GM18502 (cell line): ENCODE data around the gene NOD1.
"Not testable (repeated sequence)": the region's sequence is repeated elsewhere in the genome, so short reads cannot be mapped to it uniquely, and the experiment has no call there.

Experiments used
- ATAC-seq: cut with Tn5 transposase; IDR thresholded peaks from one replicate; pipeline ENCODE4 v1.9.1; 2021; ENCODE audit warnings: mild to moderate bottlenecking; ENCODE audit not compliant: unreplicated experiment, poor library complexity

NOD1 gene

GRCh38 chr7:30423788-30424505, 54.6 kb downstream of the NOD1 start:
- no peak for ATAC-seq

- no peak for ATAC-seq
Observed at GRCh38 chr7:30422922-30423321, 55.7 kb downstream of the NOD1 start.

GRCh38 chr7:30421647-30422196, 56.9 kb downstream of the NOD1 start:
- no peak for ATAC-seq

- ATAC-seq = no peak
Observed at GRCh38 chr7:30420662-30421061, 57.9 kb downstream of the NOD1 start.

GRCh38 chr7:30420080-30420479, 58.5 kb downstream of the NOD1 start:
- not testable (repeated sequence) for ATAC-seq

- no peak for ATAC-seq
Observed at GRCh38 chr7:30413864-30414263, 64.7 kb downstream of the NOD1 start.

GRCh38 chr7:30412782-30413504, 65.6 kb downstream of the NOD1 start:
- ATAC-seq = no peak

- no peak for ATAC-seq
Observed at GRCh38 chr7:30411897-30412296, 66.7 kb downstream of the NOD1 start.

- ATAC-seq = no peak
Observed at GRCh38 chr7:30411173-30411572, 67.4 kb downstream of the NOD1 start.

GRCh38 chr7:30406664-30407425, 71.7 kb downstream of the NOD1 start:
- no peak for ATAC-seq

GRCh38 chr7:30405179-30405578, 73.4 kb downstream of the NOD1 start:
- ATAC-seq = no peak

GRCh38 chr7:30403477-30403876, 75.1 kb downstream of the NOD1 start:
- ATAC-seq = no peak

- ATAC-seq = no peak
Observed at GRCh38 chr7:30396389-30396788, 82.2 kb downstream of the NOD1 start.

- no peak for ATAC-seq
Observed at GRCh38 chr7:30395676-30396075, 82.9 kb downstream of the NOD1 start.

GRCh38 chr7:30391806-30392205, 86.8 kb downstream of the NOD1 start:
- ATAC-seq = no peak

- ATAC-seq = no peak
Observed at GRCh38 chr7:30390736-30391636, 87.6 kb downstream of the NOD1 start.

- no peak for ATAC-seq
Observed at GRCh38 chr7:30389791-30390190, 88.8 kb downstream of the NOD1 start.

- ATAC-seq = no peak
Observed at GRCh38 chr7:30382607-30383006, 96.0 kb downstream of the NOD1 start.

GRCh38 chr7:30380824-30381223, 97.8 kb downstream of the NOD1 start:
- ATAC-seq = not testable (repeated sequence)

- ATAC-seq = no peak
Observed at GRCh38 chr7:30380294-30380693, 98.3 kb downstream of the NOD1 start.
